ENCODE results near the gene ATP6V0C.
"Not testable (repeated sequence)": the region's sequence is repeated elsewhere in the genome, so short reads cannot be mapped to it uniquely, and the experiment has no call there.

Gene ATP6V0C

DNA sequence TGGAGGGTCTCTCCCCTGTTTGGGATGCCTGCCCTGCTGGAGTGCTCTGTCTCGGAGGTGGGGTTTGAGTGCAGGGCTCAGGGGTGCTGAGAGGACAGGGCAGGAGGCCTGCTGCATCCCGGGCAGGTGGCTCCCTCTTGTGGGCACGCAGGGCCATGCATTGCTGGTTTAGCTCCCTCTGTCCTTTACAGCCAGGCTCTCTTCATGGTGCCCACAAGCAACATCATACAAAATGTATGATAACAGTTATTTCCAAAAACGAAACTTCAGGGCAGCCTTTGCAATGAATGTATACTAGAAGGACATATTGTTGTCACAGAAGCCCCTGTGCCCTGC is 47.0 kb downstream of the ATP6V0C start:
- not testable (repeated sequence) for H3K27ac ChIP-seq

GRCh38 chr16:2567506-2567905 is 53.8 kb downstream of the ATP6V0C start:
- H3K27ac ChIP-seq, result not testable (repeated sequence)

DNA sequence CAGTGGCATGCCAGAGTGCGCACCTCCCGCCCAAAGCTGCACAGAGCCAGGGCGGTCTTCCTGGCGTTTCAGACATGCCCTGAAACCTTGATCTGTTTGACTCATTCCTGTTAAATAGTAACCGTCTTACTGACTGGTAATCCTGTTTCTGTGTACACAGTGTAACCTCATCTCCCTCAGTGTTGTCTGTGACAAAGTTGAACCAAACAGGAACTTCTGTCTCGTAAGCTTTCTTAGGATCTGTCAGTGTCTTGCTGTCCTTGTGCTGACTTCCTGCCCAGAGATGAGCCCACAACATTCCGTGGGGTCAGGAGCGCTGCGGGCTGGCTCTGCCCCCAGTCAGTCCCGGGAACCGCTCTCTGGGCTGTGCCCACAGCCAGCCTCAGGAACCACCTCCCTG is 54.8 kb downstream of the ATP6V0C start:
- not testable (repeated sequence) for H3K27ac ChIP-seq
